GM12891 (cell line): Measurements from ENCODE around the gene ASAP3.

Experiments used
- POLR2A ChIP-seq: IDR thresholded peaks from 2 replicates; pipeline ENCODE4 v1.6.1; 2011; ENCODE audit warnings: low read depth, low read length, control low read depth
- POLR2AphosphoS5 ChIP-seq: IDR thresholded peaks from 2 replicates; pipeline ENCODE4 v1.6.1; 2011; ENCODE audit warnings: low read depth, low read length, control low read depth
- TAF1 ChIP-seq: IDR thresholded peaks from 2 replicates; pipeline ENCODE4 v1.6.1; 2011; ENCODE audit warnings: low read depth, low read length, control low read depth

- no peak for TF ChIP-seq POLR2A
- TF ChIP-seq POLR2AphosphoS5 = no peak
- TF ChIP-seq TAF1 = no peak
Measured at GRCh38 chr1:23489842-23490241, 5.9 kb upstream of the ASAP3 start.
